OCI-LY7 (cell line): ENCODE measurements around the gene CETN2.

Source experiments
- EZH2phosphoT487 ChIP-seq: fragments of 200-600 bp; sonication (generic); IDR thresholded peaks from 2 replicates; pipeline ENCODE4 v1.6.1; 2018; ENCODE audit warnings: low read depth, borderline replicate concordance, mild to moderate bottlenecking, mixed run types, antibody characterized with exemption, low read length, moderate library complexity, mixed read lengths
- TF ChIP-seq, protein P1 (sequence below): fragments of 200-600 bp; sonication (generic); conservative IDR thresholded peaks from 2 replicates; pipeline ENCODE4 v1.5.1; 2014; ENCODE audit warnings: mild to moderate bottlenecking, antibody characterized with exemption, low read length, moderate library complexity, mixed read lengths

DNA sequence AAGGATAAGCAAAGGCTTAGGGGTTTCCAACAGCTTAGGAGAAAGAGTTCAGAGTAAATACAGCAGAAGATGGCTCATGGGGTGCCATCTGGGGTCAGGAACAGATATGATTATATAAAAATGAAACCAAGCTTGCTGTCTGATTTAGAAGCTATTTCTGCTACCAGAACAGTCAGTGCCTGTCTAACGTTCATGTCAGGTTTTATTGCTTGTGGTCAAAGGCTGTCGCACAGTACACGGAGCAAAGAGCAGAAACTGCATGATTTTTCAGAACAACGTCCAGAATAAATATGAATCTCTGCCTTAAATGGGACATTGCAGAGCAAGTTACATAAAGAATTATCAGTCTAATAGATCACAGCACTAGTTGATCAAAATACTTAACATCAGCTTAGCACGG, 17.4 kb downstream of the CETN2 start:
- TF ChIP-seq, protein P1, sequence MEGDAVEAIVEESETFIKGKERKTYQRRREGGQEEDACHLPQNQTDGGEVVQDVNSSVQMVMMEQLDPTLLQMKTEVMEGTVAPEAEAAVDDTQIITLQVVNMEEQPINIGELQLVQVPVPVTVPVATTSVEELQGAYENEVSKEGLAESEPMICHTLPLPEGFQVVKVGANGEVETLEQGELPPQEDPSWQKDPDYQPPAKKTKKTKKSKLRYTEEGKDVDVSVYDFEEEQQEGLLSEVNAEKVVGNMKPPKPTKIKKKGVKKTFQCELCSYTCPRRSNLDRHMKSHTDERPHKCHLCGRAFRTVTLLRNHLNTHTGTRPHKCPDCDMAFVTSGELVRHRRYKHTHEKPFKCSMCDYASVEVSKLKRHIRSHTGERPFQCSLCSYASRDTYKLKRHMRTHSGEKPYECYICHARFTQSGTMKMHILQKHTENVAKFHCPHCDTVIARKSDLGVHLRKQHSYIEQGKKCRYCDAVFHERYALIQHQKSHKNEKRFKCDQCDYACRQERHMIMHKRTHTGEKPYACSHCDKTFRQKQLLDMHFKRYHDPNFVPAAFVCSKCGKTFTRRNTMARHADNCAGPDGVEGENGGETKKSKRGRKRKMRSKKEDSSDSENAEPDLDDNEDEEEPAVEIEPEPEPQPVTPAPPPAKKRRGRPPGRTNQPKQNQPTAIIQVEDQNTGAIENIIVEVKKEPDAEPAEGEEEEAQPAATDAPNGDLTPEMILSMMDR = no peak
- no peak for TF ChIP-seq EZH2phosphoT487
